ENCODE measurements around the gene DCAF10. TPM values are rescaled to one million over a fixed set of nuclear protein-coding genes. Genes with fewer than 3 reads are reported as not detected.

Gene DCAF10
- total and polyA plus RNA-seq, 2 donors (not counting 1 experiment from before 2014, with no cell fraction given), result 9.5 to 22.1 TPM

DNA sequence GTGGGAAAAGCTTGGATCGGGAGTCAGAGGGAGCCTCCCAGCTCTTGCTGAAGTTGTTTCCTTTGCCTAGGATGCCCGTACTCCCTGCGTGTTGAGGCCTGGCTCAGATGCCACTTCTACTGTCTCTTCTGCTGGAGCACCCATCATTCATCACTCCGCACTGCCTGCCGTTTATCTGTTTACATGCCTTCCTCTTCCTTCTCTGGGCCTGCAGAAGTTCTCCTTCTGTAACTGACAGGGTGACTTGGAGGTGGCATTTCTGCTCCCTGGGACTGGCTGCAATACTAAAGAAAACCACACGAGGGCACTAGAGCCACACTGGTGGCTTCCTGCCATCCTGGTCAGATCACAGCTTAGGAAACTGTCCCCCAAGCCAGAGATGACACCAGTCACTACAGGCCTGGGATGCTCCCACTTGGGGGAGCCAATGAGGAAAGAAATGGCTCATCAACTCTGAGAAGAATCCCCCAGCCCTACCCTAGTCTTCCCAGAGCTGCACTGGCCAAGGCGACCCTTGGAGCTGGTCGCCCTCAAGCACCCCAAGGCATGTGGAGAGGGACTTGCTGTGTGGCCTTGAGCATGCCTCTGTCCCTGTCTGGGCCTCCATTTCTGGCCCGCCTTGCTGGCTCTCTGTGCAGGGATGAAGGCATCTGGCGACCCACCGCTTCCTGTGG, 113.0 kb downstream of the DCAF10 start:
- DNase-seq (peak; percentile 84), ATAC-seq (ENCODE audit: low read depth) (peak; percentile 97)
- no peak overlapping the region for H3K27ac Mint-ChIP-seq
- intact Hi-C loops (cut with micrococcal nuclease), result loop anchor here (1.0 kb wide), 4 partner anchors 166 to 520 kb away; no protein-coding TSS in a partner anchor
- TF ChIP-seq, protein P1, sequence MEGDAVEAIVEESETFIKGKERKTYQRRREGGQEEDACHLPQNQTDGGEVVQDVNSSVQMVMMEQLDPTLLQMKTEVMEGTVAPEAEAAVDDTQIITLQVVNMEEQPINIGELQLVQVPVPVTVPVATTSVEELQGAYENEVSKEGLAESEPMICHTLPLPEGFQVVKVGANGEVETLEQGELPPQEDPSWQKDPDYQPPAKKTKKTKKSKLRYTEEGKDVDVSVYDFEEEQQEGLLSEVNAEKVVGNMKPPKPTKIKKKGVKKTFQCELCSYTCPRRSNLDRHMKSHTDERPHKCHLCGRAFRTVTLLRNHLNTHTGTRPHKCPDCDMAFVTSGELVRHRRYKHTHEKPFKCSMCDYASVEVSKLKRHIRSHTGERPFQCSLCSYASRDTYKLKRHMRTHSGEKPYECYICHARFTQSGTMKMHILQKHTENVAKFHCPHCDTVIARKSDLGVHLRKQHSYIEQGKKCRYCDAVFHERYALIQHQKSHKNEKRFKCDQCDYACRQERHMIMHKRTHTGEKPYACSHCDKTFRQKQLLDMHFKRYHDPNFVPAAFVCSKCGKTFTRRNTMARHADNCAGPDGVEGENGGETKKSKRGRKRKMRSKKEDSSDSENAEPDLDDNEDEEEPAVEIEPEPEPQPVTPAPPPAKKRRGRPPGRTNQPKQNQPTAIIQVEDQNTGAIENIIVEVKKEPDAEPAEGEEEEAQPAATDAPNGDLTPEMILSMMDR (IDR thresholded peaks at IDR 0.05), result peak; percentile 96
- TF ChIP-seq EZH2 (IDR thresholded peaks at IDR 0.05; ENCODE audit: borderline replicate concordance, insufficient read depth, low read depth, low read length, poor library complexity, severe bottlenecking), result no peak
- H3K4me3 Mint-ChIP-seq, result no peak overlapping the region
- POLR2A ChIA-PET, result interaction anchor here (0.8 kb wide), 1 partner anchor 174 kb away, joined by 3 read pairs; no protein-coding TSS in a partner anchor
- no peaks in the 10 kb centered on the region for H3K4me1 Mint-ChIP-seq
- CTCF ChIA-PET, result interaction anchor here (0.6 to 6.5 kb wide), 25 partner anchors 9 to 524 kb away, joined by 3 to 41 read pairs (median 5); no protein-coding TSS in a partner anchor
- no peaks in the 10 kb centered on the region for H3K9me3 Mint-ChIP-seq (ENCODE audit: insufficient read depth)
- Histone ChIP-seq H3K27me3 (replicated peaks in 1 of 4; ENCODE audit: control extremely low read depth in 1 of 4, control insufficient read depth in 3 of 4, insufficient read depth in 4 of 4, low read length in 3 of 4) (no peaks in the 10 kb centered on the region), H3K9me3 (ENCODE audit: control extremely low read depth in 1 of 3, control insufficient read depth in 2 of 3, insufficient read depth in 1 of 3, low read length in 2 of 3) (no peaks in the 10 kb centered on the region), H3K79me2 (ENCODE audit: control insufficient read depth, insufficient read depth, low read length) (no peaks in the 10 kb centered on the region), H3K4me2 (replicated peaks; ENCODE audit: low read depth, low read length, poor library complexity, severe bottlenecking) (no peak overlapping the region), H3K4me3 (ENCODE audit: control extremely low read depth in 1 of 5, extremely low read depth in 1 of 5, insufficient read depth in 1 of 5, low read depth in 2 of 5, low read length in 4 of 5) (no peak overlapping the region), H3K9ac (ENCODE audit: low read length) (no peak overlapping the region), H2AFZ (ENCODE audit: insufficient read depth, low read depth, low read length, poor library complexity, severe bottlenecking) (peak overlapping the region; percentile 40), H4K20me1 (ENCODE audit: control insufficient read depth, insufficient read depth, low read length, poor library complexity, severe bottlenecking) (no peaks in the 10 kb centered on the region), H3K4me1 (ENCODE audit: control insufficient read depth in 2 of 2, insufficient read depth in 2 of 2, low read length in 2 of 2) (no peaks in the 10 kb centered on the region), H3K36me3 (replicated peaks in 1 of 2; ENCODE audit: control extremely low read depth in 1 of 2, control insufficient read depth in 1 of 2, extremely low read depth in 1 of 2, insufficient read depth in 2 of 2, low read length in 1 of 2) (no peaks in the 10 kb centered on the region), H3K27ac (ENCODE audit: low read length in 2 of 2) (no peak overlapping the region)
- WGBS (ENCODE audit: insufficient coverage), result 56% methylated on average over 4 of the region's 11 CpGs
- H3K27me3 Mint-ChIP-seq, result no peaks in the 10 kb centered on the region

DNA sequence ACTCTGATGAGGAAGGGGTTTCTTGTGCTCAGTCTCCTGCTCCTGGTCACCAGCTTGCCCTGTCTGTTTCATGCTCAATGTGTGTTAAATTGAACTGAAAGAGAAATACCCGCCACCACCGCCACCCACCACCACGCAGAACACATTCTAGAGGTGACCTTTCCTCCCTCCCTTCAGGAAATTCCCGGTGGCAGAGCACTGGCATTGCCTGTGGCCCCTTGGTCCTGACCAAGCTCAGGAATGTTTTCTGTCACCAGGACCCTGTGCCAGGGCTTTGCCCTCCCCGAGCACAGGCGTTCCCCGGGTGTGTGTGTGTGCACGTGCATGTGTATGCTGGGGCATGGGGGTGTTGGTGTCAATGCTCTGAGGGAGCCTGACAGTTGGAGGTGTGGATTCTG, 113.6 kb downstream of the DCAF10 start:
- ATAC-seq (ENCODE audit: low read depth), result no peak
- H3K36me3 ChIP-seq (replicated peaks in 1 of 2; ENCODE audit: control extremely low read depth in 1 of 2, control insufficient read depth in 1 of 2, extremely low read depth in 1 of 2, insufficient read depth in 2 of 2, low read length in 1 of 2), result no peaks in the 10 kb centered on the region
- Mint-ChIP-seq H3K27ac (no peak overlapping the region), H3K4me3 (no peak overlapping the region), H3K27me3 (no peaks in the 10 kb centered on the region), H3K9me3 (ENCODE audit: insufficient read depth) (no peaks in the 10 kb centered on the region), H3K4me1 (no peaks in the 10 kb centered on the region)
- no peak overlapping the region for H3K9ac ChIP-seq (ENCODE audit: low read length)
- CTCF ChIA-PET, result interaction anchor here (0.6 to 6.5 kb wide), 25 partner anchors 9 to 523 kb away, joined by 3 to 41 read pairs (median 5); no protein-coding TSS in a partner anchor
- H4K20me1 ChIP-seq (ENCODE audit: control insufficient read depth, insufficient read depth, low read length, poor library complexity, severe bottlenecking), result no peaks in the 10 kb centered on the region
- no peak overlapping the region for H3K4me2 ChIP-seq (replicated peaks; ENCODE audit: low read depth, low read length, poor library complexity, severe bottlenecking)
- TF ChIP-seq, protein P1 (IDR thresholded peaks at IDR 0.05), result no peak
- TF ChIP-seq EZH2 (IDR thresholded peaks at IDR 0.05; ENCODE audit: borderline replicate concordance, insufficient read depth, low read depth, low read length, poor library complexity, severe bottlenecking), result no peak
- no peaks in the 10 kb centered on the region for H3K27me3 ChIP-seq (replicated peaks in 1 of 4; ENCODE audit: control extremely low read depth in 1 of 4, control insufficient read depth in 3 of 4, insufficient read depth in 4 of 4, low read length in 3 of 4)
- H2AFZ ChIP-seq (ENCODE audit: insufficient read depth, low read depth, low read length, poor library complexity, severe bottlenecking), result no peak overlapping the region
- DNase-seq, result no peak
- WGBS (ENCODE audit: insufficient coverage), result 86% methylated on average over 6 of the region's 8 CpGs
- POLR2A ChIA-PET, result interaction anchor here (0.8 kb wide), 1 partner anchor 173 kb away, joined by 3 read pairs; no protein-coding TSS in a partner anchor
- no peaks in the 10 kb centered on the region for H3K9me3 ChIP-seq (ENCODE audit: control extremely low read depth in 1 of 3, control insufficient read depth in 2 of 3, insufficient read depth in 1 of 3, low read length in 2 of 3)
- H3K4me1 ChIP-seq (ENCODE audit: control insufficient read depth in 2 of 2, insufficient read depth in 2 of 2, low read length in 2 of 2), result no peaks in the 10 kb centered on the region
- no peaks in the 10 kb centered on the region for H3K79me2 ChIP-seq (ENCODE audit: control insufficient read depth, insufficient read depth, low read length)
- intact Hi-C loops (cut with micrococcal nuclease), result no loop called here
- H3K4me3 ChIP-seq (ENCODE audit: control extremely low read depth in 1 of 5, extremely low read depth in 1 of 5, insufficient read depth in 1 of 5, low read depth in 2 of 5, low read length in 4 of 5), result no peak overlapping the region
- H3K27ac ChIP-seq (ENCODE audit: low read length in 2 of 2), result no peak overlapping the region

All from B cell (primary cell).